Measurements from ENCODE around the gene PTPRB. TPM values are rescaled to one million over a fixed set of nuclear protein-coding genes. Genes with fewer than 3 reads are reported as not detected.

Gene PTPRB
- total RNA-seq, 1 experiment from 2014 or later = 0.17 TPM

DNA sequence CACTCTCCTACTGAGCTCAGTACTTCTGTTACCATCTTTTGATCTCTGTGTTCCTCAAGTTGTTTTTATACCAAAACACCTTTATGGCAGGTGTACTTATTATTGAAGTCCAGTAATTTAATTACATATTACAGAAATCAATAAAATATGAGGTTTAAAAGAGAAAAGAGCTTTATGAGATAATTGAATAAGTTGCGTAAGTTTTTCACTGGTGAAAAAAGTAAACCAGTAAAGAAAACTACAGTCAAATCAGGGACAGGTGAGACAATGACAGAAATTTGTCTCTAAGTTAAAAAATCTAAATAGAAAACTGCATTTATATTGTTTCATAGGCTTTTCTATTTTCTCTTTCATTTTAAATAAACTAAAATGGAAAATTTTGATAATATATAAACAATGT, 29.1 kb upstream of the PTPRB start:
- ChIA-PET RAD21 (ENCODE audit: low non-redundant PET in 1 of 2, low total read pairs in 2 of 2, uncharacterized antibody in 2 of 2, unreplicated experiment in 2 of 2) (no interaction called here), POLR2A (no interaction called here), CTCF (no interaction called here)
- ATAC-seq = no peak
- BruUV-seq (replicated peaks) = no TSS peak
- DNase-seq (ENCODE audit: low read depth, low spot score) = no peak
- no peaks in the 10 kb centered on the region for H3K9me3 ChIP-seq (ENCODE audit: control insufficient read depth in 1 of 2, insufficient read depth in 1 of 2, low read depth in 1 of 2, low read length in 2 of 2)
- no peaks in the 10 kb centered on the region for H3K36me3 ChIP-seq (ENCODE audit: control insufficient read depth in 1 of 2, insufficient read depth in 2 of 2, low read length in 2 of 2)
- H3K27me3 ChIP-seq (ENCODE audit: insufficient read depth, low read length) = no peaks in the 10 kb centered on the region
- no peak overlapping the region for H2AFZ ChIP-seq (ENCODE audit: low read depth, low read length, poor library complexity, severe bottlenecking)
- H3K4me1 ChIP-seq (ENCODE audit: control insufficient read depth in 1 of 2, insufficient read depth in 2 of 2, low read length in 2 of 2) = no peaks in the 10 kb centered on the region
- TF ChIP-seq SRF (IDR thresholded peaks at IDR 0.05; ENCODE audit: low read depth) (no peak), EGR1 (IDR thresholded peaks at IDR 0.05; ENCODE audit: low read depth) (no peak), ZNF274 (IDR thresholded peaks at IDR 0.05; ENCODE audit: low read depth, low read length) (no peak), POLR2A (IDR thresholded peaks at IDR 0.05; ENCODE audit: borderline replicate concordance, extremely low read depth, insufficient read depth, insufficient read length) (no peak), JUND (IDR thresholded peaks at IDR 0.05) (no peak), CEBPB (IDR thresholded peaks at IDR 0.05; ENCODE audit: low read depth) (no peak), ATF3 (IDR thresholded peaks at IDR 0.05) (no peak), SP1 (IDR thresholded peaks at IDR 0.05; ENCODE audit: low read depth) (no peak), ELF1 (IDR thresholded peaks at IDR 0.05; ENCODE audit: borderline replicate concordance, low read depth) (no peak), EZH2 (IDR thresholded peaks at IDR 0.05) (no peak)
- TF ChIP-seq, protein P1, sequence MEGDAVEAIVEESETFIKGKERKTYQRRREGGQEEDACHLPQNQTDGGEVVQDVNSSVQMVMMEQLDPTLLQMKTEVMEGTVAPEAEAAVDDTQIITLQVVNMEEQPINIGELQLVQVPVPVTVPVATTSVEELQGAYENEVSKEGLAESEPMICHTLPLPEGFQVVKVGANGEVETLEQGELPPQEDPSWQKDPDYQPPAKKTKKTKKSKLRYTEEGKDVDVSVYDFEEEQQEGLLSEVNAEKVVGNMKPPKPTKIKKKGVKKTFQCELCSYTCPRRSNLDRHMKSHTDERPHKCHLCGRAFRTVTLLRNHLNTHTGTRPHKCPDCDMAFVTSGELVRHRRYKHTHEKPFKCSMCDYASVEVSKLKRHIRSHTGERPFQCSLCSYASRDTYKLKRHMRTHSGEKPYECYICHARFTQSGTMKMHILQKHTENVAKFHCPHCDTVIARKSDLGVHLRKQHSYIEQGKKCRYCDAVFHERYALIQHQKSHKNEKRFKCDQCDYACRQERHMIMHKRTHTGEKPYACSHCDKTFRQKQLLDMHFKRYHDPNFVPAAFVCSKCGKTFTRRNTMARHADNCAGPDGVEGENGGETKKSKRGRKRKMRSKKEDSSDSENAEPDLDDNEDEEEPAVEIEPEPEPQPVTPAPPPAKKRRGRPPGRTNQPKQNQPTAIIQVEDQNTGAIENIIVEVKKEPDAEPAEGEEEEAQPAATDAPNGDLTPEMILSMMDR (IDR thresholded peaks at IDR 0.05 in 2 of 3, conservative IDR thresholded peaks at IDR 0.05 in 1 of 3; ENCODE audit: borderline replicate concordance in 1 of 3, insufficient read depth in 1 of 3, low read depth in 2 of 3, low read length in 2 of 3) = no peak
- TF ChIP-seq, protein P2, sequence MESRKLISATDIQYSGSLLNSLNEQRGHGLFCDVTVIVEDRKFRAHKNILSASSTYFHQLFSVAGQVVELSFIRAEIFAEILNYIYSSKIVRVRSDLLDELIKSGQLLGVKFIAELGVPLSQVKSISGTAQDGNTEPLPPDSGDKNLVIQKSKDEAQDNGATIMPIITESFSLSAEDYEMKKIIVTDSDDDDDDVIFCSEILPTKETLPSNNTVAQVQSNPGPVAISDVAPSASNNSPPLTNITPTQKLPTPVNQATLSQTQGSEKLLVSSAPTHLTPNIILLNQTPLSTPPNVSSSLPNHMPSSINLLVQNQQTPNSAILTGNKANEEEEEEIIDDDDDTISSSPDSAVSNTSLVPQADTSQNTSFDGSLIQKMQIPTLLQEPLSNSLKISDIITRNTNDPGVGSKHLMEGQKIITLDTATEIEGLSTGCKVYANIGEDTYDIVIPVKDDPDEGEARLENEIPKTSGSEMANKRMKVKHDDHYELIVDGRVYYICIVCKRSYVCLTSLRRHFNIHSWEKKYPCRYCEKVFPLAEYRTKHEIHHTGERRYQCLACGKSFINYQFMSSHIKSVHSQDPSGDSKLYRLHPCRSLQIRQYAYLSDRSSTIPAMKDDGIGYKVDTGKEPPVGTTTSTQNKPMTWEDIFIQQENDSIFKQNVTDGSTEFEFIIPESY (IDR thresholded peaks at IDR 0.05; ENCODE audit: extremely low read depth, insufficient replicate concordance, low read length) = no peak
- intact Hi-C loops (cut with micrococcal nuclease) = no loop called here
- no peaks in the 10 kb centered on the region for H4K20me1 ChIP-seq (ENCODE audit: insufficient read depth)
- H3K9ac ChIP-seq (ENCODE audit: low read length) = no peak overlapping the region
- no peak overlapping the region for H3K4me3 ChIP-seq (replicated peaks in 1 of 2; ENCODE audit: low read depth in 1 of 2, low read length in 2 of 2)
- H3K4me2 ChIP-seq (ENCODE audit: low read length) = no peak overlapping the region
- no peak overlapping the region for H3K27ac ChIP-seq (ENCODE audit: low read depth, low read length)
- H3K79me2 ChIP-seq (ENCODE audit: insufficient read depth, low read length) = no peaks in the 10 kb centered on the region
- no peaks in the 10 kb centered on the region for H3K9me2 ChIP-seq (ENCODE audit: insufficient read depth)
